HUES48 (cell line): ENCODE measurements around the gene CFL2.
A peak's percentile ranks its signal among the peaks of the same experiment; 100 is the strongest.
"Not testable (repeated sequence)": the region's sequence is repeated elsewhere in the genome, so short reads cannot be mapped to it uniquely, and the experiment has no call there.

Source experiments
- H3K27ac ChIP-seq: one replicate; pipeline ENCODE4 v1.7.0; 2013; ENCODE audit warnings: low read depth, low read length, inconsistent platforms
- H3K27me3 ChIP-seq: 2 replicates; pipeline ENCODE4 v1.6.1; 2013; ENCODE audit warnings: mild to moderate bottlenecking, low read length; ENCODE audit not compliant: control insufficient read depth, insufficient read depth
- H3K36me3 ChIP-seq: 2 replicates; pipeline ENCODE4 v1.6.1; 2013; ENCODE audit warnings: low read length; ENCODE audit not compliant: control insufficient read depth, insufficient read depth
- H3K4me1 ChIP-seq: 2 replicates; pipeline ENCODE4 v1.6.1; 2013; ENCODE audit warnings: mild to moderate bottlenecking, low read length; ENCODE audit not compliant: control insufficient read depth, insufficient read depth
- H3K4me3 ChIP-seq: 2 replicates; pipeline ENCODE4 v1.5.1; 2013; ENCODE audit warnings: mild to moderate bottlenecking, low read depth, low read length
- H3K9ac ChIP-seq: 2 replicates; pipeline ENCODE4 v1.6.1; 2013; ENCODE audit warnings: mild to moderate bottlenecking, low read depth, low read length, moderate library complexity
- H3K9me3 ChIP-seq: 2 replicates; pipeline ENCODE4 v1.6.1; 2013; ENCODE audit warnings: low read length; ENCODE audit not compliant: control insufficient read depth, insufficient read depth

The CFL2 gene

DNA sequence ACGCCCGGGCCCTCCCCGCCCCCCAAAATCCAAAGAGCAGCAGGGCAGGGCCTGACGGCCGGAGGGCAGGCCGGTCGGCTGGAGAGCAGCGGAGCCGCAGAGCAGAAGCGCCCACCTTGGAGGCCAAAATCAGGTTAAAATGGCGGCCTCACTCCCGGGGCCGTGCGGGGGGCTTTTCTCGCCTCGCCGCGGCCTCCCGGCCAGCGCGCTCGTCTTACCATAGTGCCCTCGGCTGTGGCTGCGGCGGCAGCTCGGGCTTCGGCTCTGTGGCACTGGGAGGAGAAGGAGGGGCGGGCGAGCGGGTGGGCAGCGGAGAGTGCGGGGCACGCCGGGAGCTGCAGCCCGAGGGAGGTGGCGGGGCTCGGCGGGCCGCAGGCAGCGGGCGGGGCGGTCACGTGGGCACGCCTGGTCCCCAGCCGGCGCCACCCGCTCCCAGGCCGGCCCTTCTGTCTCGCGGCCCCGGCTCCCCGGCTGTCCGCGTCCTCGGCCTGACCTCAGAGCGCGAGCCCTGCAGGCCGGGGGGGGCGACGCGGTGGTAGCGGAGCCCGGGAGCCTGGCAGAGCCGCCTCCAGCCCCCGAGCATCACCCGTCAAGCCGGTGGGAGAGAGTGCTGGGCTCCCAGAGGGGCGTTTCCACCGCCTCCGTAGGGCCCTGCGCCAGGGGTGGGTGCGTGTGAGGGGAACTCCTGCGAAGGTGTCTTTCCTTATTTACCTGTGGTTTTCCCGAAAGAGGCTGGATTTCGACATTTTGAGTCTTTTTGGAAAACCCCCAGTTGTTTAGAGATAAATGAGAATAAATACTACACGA is at the start of gene CFL2:
CFL2 (minus strand) TSS at position 274 of the 807 bp plus-strand sequence; CDS start at position 221, 53 bp downstream.
- Histone ChIP-seq H3K27me3 (peaks cover 8% of the 10 kb centered on the region), H3K9ac (peak within 1 kb of the TSS; percentile 86), H3K27ac (peak within 1 kb of the TSS; percentile 90), H3K4me1 (0 out of 2 replicates have a peak, but pooled peaks cover 11% of the 10 kb centered on the region), H3K9me3 (no peaks in the 10 kb centered on the region), H3K4me3 (peak within 1 kb of the TSS; percentile 88), H3K36me3 (peaks cover 21% of the 10 kb centered on the region)

DNA sequence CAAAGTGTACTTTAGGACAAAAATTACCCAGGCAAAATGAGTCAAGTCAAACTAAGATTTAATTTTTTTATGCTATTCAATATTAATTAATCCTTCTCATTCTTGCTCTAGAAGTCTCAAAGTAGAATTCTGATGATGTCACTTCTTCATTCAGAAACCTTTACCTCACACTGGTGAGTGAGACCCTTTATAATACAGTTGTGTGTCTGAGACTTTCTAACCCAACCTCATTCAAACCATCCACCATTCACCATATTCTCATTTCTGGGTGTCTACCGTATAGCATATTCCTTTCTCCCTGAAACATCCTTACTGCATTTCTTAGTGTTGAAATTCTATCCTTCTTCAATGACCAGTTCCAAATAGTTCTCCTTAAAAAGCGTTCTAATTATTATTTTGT is 40.8 kb upstream of the CFL2 start:
- Histone ChIP-seq H3K4me1 (no peaks in the 10 kb centered on the region), H3K36me3 (peaks cover 29% of the 10 kb centered on the region), H3K27ac (no peak overlapping the region), H3K9me3 (no peaks in the 10 kb centered on the region), H3K9ac (no peak overlapping the region), H3K4me3 (no peak overlapping the region), H3K27me3 (no peaks in the 10 kb centered on the region)

DNA sequence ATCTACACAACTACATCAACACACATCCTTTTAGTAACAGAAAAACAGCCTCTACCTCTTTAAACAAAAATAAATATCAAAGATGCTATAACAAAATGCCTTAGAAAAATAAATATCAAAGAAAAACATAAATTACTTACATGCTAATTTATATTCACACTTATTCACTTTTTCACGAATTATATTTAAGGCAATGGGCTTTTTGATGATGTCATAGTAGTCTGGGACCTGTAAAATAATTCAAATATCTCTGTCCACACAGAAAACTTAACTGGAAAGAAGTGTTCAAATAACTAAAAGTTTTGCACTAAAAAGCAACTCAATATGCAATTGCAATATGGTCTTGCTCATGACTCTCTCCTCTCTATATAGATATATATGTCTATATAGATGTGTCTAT is 40.3 kb upstream of the CFL2 start:
- Histone ChIP-seq H3K27me3 (no peaks in the 10 kb centered on the region), H3K4me1 (no peaks in the 10 kb centered on the region), H3K9ac (no peak overlapping the region), H3K27ac (no peak overlapping the region), H3K9me3 (no peaks in the 10 kb centered on the region), H3K36me3 (peaks cover 28% of the 10 kb centered on the region), H3K4me3 (no peak overlapping the region)

DNA sequence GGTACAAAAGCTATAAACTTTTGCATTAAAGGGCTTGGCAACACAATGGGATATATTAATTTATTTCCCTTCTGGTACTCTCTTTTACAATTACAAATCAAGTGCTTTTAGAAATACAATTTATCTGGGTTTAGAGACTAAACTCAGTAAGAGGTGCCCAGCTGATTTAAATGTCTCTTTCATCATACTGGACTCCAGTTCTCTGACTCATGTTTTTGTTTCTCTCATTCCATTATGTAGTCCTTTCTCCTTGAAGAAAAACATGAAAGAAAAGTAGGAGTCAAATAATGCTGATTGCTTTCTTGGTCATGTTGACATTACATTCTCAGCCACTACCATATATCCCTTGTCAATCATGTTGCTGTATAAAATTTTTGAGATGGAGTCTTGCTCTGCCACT is 36.3 kb upstream of the CFL2 start:
- Histone ChIP-seq H3K9me3 (no peaks in the 10 kb centered on the region), H3K9ac (no peak overlapping the region), H3K4me1 (no peaks in the 10 kb centered on the region), H3K27me3 (no peaks in the 10 kb centered on the region), H3K27ac (no peak overlapping the region), H3K4me3 (no peak overlapping the region), H3K36me3 (peaks cover 14% of the 10 kb centered on the region)

DNA sequence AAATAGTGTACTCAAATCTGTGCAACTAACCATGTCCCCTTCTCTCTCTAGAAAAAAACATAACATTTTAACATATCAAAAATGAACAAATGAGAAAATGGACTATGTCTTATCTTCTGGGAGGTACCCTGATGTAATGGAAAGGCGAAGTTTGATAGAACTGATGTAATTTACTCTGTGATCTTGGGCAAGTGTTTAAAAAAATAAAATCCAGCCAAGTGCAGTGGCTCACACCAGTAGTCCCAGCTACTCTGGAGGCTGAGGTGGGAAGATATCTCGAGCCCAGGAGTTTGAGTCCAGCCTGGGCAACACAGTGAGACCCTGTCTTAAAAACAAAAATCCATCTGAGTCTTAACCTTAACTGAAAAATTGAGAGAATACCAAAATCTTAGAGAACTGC is 35.8 kb upstream of the CFL2 start:
- Histone ChIP-seq H3K4me1 (no peaks in the 10 kb centered on the region), H3K36me3 (peaks cover 14% of the 10 kb centered on the region), H3K27me3 (no peaks in the 10 kb centered on the region), H3K4me3 (no peak overlapping the region), H3K27ac (no peak overlapping the region), H3K9me3 (no peaks in the 10 kb centered on the region), H3K9ac (no peak overlapping the region)

DNA sequence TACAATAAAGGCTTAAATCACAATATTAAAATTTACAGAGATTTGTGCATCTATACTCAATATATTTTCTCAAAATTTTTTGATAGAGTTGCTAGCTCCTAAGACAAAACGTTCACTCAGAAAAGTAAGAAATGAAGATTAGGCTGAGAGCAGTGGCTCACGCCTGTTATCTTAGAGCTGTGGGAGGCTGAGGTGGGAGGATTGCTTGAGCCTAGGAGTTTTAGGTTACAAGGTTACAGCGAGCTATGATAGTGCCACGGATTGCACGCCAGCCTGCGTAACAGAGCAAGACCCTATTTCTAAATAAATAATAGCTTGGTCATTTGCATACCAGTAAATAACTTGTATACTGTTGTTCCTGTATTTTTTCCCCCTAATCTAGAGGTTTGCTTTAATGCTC is 35.0 kb upstream of the CFL2 start:
- Histone ChIP-seq H3K4me3 (no peak overlapping the region), H3K9me3 (no peaks in the 10 kb centered on the region), H3K27me3 (no peaks in the 10 kb centered on the region), H3K36me3 (peaks cover 6% of the 10 kb centered on the region), H3K27ac (no peak overlapping the region), H3K9ac (no peak overlapping the region), H3K4me1 (no peaks in the 10 kb centered on the region)

DNA sequence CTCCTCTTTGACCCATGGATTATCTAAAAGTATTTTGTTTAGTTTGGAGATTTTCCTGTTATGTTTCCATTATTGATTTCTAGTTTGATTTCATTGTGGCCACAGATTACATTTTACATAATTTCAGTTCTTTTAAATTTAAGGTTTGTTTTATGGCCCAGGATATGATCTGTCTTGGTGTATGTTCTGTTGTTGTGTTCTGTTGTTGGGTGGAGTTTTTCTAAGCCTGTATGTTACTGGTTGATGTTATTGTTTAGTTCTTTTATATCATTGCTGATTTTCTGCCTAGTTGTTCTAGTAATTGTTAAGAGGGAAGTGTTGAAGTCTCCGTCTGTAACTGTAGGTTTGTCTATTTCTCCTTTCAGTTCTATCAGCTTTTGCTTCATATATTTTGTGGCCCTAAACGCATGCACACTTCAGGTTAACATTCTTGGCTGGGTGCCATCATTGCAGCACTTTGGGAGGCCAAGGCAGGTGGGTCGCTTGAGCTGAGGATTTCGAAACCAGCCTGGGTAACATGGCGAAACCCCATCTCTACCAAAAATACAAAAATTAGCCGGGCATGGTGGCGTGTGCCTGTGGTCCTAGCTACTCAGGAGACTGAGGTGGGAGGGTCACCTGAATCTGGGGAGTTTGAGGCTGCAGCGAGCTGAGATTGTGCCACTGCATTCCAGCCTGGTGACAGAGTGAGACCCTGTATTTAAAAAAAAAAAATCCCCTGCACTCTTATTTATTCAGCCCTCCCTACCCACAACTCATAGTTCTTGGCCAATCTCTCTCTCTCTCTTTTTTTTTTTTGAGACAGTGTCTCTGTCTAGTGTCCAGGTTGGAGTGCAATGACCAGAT is 28.1 kb upstream of the CFL2 start:
- no peaks in the 10 kb centered on the region for H3K27me3 ChIP-seq
- H3K9me3 ChIP-seq = no peaks in the 10 kb centered on the region
- no peak overlapping the region for H3K27ac ChIP-seq

DNA sequence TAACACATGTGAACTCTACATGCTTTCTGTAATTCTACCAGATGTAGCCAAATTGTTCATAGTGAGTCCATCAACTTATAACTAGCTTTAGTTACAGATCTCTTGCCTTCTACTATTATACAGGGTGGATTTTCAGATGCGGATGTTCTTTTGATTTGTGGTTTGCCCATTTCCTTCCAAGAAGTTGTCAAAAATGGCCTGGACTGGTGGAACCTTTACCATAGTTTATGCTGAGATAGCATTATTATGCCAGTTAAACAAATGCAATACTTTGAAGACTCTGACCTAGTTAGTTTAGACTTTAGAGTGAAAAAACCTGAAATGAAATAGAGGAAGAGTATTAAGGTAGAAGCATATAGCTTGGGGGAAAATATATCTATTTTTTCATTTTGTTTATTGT is 27.4 kb upstream of the CFL2 start:
- Histone ChIP-seq H3K27me3 (no peaks in the 10 kb centered on the region), H3K36me3 (no peaks in the 10 kb centered on the region), H3K27ac (no peak overlapping the region), H3K4me3 (no peak overlapping the region), H3K9ac (no peak overlapping the region), H3K4me1 (no peaks in the 10 kb centered on the region), H3K9me3 (no peaks in the 10 kb centered on the region)

More for the DNA sequence above, 28.1 kb upstream of the CFL2 start:
- H3K9ac ChIP-seq = no peak overlapping the region
- H3K36me3 ChIP-seq = no peaks in the 10 kb centered on the region
- H3K4me1 ChIP-seq = no peaks in the 10 kb centered on the region
- H3K4me3 ChIP-seq = no peak overlapping the region

DNA sequence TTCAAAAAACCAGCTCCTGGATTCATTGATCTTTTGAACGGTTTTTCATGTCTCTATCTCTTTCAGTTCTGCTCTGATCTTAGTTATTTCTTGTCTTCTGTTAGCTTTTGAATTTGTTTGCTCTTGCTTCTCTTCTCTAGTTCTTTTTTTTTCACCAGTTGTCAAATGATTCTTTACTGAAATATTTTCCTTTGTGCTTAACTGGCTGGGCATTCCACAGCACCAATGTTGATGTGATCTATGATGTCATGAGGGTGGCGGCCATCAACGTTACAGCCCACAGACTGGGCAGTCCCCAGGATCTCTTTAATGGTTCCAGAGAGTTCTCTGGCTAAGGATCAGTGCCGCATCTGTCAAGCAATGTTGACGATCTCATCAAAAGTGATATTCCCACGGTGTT is 25.7 kb upstream of the CFL2 start:
- H3K4me3 ChIP-seq, H3K27ac ChIP-seq, H3K27me3 ChIP-seq, H3K9ac ChIP-seq, H3K36me3 ChIP-seq, H3K4me1 ChIP-seq, H3K9me3 ChIP-seq: not testable (repeated sequence)

DNA sequence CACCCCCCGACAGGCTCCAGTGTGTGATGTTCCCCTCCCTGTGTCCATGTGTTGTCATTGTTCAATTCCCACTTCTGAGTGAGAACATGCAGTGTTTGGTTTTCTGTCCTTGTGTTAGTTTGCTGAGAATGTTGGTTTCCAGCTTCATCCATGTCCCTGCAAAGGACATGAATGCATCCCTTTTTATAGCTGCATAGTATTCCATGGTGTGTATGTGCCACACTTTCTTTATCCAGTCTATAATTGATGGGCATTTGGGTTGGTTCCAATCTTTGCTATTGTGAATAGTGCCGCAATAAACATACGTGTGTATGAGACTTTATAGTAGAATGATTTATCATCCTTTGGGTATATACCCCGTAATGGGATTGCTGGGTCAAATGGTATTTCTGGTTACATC is 22.7 kb upstream of the CFL2 start:
- not testable (repeated sequence) for H3K27ac ChIP-seq, H3K9ac ChIP-seq, H3K4me1 ChIP-seq, H3K36me3 ChIP-seq, H3K4me3 ChIP-seq, H3K27me3 ChIP-seq, H3K9me3 ChIP-seq

DNA sequence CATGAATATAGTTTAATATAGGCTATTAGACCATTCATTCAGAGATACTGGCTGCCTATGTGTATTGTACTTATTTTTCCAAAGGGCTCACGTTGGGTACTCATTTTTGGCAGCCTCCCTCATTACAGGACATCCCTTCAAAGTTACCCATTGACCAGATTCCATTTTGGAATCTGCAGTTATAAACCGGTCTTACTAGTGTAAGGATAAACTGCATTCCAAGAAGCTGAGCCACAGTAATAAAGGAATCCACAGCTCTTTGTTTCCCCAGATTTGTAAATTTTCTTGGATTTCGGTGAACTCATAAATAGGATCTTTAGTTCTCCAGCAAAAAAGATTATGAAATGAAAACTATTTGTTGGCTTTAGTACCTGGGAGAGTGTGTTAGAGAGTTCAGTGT is 18.9 kb upstream of the CFL2 start:
- no peaks in the 10 kb centered on the region for H3K9me3 ChIP-seq
- no peaks in the 10 kb centered on the region for H3K4me1 ChIP-seq
- no peaks in the 10 kb centered on the region for H3K27me3 ChIP-seq
- H3K4me3 ChIP-seq = no peak overlapping the region
- no peak overlapping the region for H3K27ac ChIP-seq
- H3K9ac ChIP-seq = no peak overlapping the region
- H3K36me3 ChIP-seq = no peaks in the 10 kb centered on the region
